PC-3 (cell line): ENCODE data around the gene VGLL1.

ENCODE experiments used
- CTCF ChIP-seq: fragments of 300-600 bp; sonication (generic); conservative IDR thresholded peaks from 2 replicates; pipeline ENCODE4 v1.5.1; 2017; ENCODE audit warnings: antibody characterized with exemption, low read depth, mild to moderate bottlenecking, low read length
- EZH2 ChIP-seq: fragments of 300-600 bp; sonication (generic); IDR thresholded peaks from one replicate; pipeline ENCODE4 v1.6.1; 2017; ENCODE audit warnings: antibody characterized with exemption, mild to moderate bottlenecking, low read length; ENCODE audit not compliant: unreplicated experiment

- no peak for TF ChIP-seq CTCF
- no peak for TF ChIP-seq EZH2
These were observed 52.5 kb downstream of the VGLL1 start for GRCh38 chrX:136584545-136584944.
